ENCODE data around the gene HYPK. TPM values are rescaled to one million over a fixed set of nuclear protein-coding genes. Genes with fewer than 3 reads are reported as not detected.

HYPK gene
- total RNA-seq, 1 donor from 2014 or later, result 9.0 TPM

- FAIRE-seq (no peak), DNase-seq (ENCODE audit: low read depth) (peak; percentile 73)
- Histone ChIP-seq H3K36me3 (ENCODE audit: control insufficient read depth, insufficient read depth, low read length) (peaks cover 12% of the 10 kb centered on the region), H3K4me3 (ENCODE audit: low read depth, low read length) (peak within 1 kb of the TSS; percentile 92), H3K27me3 (ENCODE audit: control insufficient read depth, insufficient read depth, low read length) (no peaks in the 10 kb centered on the region)
- no peak for TF ChIP-seq CTCF (IDR thresholded peaks at IDR 0.05; ENCODE audit: insufficient read depth, low read length, severe bottlenecking)
Observed at GRCh38 chr15:43776718-43777266, 23.6 kb upstream of the HYPK start, which contains the start of gene ELL3. Gene ELL3 (minus strand): TSS chr15:43776966. CDS start chr15:43776901, 65 bp downstream.

- Histone ChIP-seq H3K36me3 (ENCODE audit: control insufficient read depth, insufficient read depth, low read length) (peaks cover 12% of the 10 kb centered on the region), H3K27me3 (ENCODE audit: control insufficient read depth, insufficient read depth, low read length) (no peaks in the 10 kb centered on the region), H3K4me3 (ENCODE audit: low read depth, low read length) (peak overlapping the region; percentile 92)
- TF ChIP-seq CTCF (IDR thresholded peaks at IDR 0.05; ENCODE audit: insufficient read depth, low read length, severe bottlenecking), result peak; percentile 94
- FAIRE-seq, result no peak
- DNase-seq (ENCODE audit: low read depth), result peak; percentile 56
Observed at GRCh38 chr15:43777267-43777914, 23.0 kb upstream of the HYPK start.

- no peak overlapping the region for H3K4me3 ChIP-seq (ENCODE audit: low read depth, low read length)
- FAIRE-seq, result no peak
- no peak for DNase-seq (ENCODE audit: low read depth)
- H3K36me3 ChIP-seq (ENCODE audit: control insufficient read depth, insufficient read depth, low read length), result peaks cover 4% of the 10 kb centered on the region
- H3K27me3 ChIP-seq (ENCODE audit: control insufficient read depth, insufficient read depth, low read length), result no peaks in the 10 kb centered on the region
- no peak for TF ChIP-seq CTCF (IDR thresholded peaks at IDR 0.05; ENCODE audit: insufficient read depth, low read length, severe bottlenecking)
Observed at GRCh38 chr15:43779016-43779415, 21.4 kb upstream of the HYPK start.

GRCh38 chr15:43789409-43789808 lies 11.0 kb upstream of the HYPK start:
- no peak overlapping the region for H3K4me3 ChIP-seq (ENCODE audit: low read depth, low read length)
- no peaks in the 10 kb centered on the region for H3K27me3 ChIP-seq (ENCODE audit: control insufficient read depth, insufficient read depth, low read length)
- H3K36me3 ChIP-seq (ENCODE audit: control insufficient read depth, insufficient read depth, low read length), result peaks cover 12% of the 10 kb centered on the region
- DNase-seq (ENCODE audit: low read depth) (no peak), FAIRE-seq (no peak)
- TF ChIP-seq CTCF (IDR thresholded peaks at IDR 0.05; ENCODE audit: insufficient read depth, low read length, severe bottlenecking), result no peak

GRCh38 chr15:43791993-43792760 lies 8.2 kb upstream of the HYPK start, which contains the start of gene SERF2:
Gene SERF2 (plus strand): TSS chr15:43792320. CDS start chr15:43792377, 57 bp downstream.
- TF ChIP-seq CTCF (IDR thresholded peaks at IDR 0.05; ENCODE audit: insufficient read depth, low read length, severe bottlenecking), result no peak
- no peak for FAIRE-seq
- Histone ChIP-seq H3K36me3 (ENCODE audit: control insufficient read depth, insufficient read depth, low read length) (peaks cover 26% of the 10 kb centered on the region), H3K4me3 (ENCODE audit: low read depth, low read length) (peak within 1 kb of the TSS; percentile 97), H3K27me3 (ENCODE audit: control insufficient read depth, insufficient read depth, low read length) (no peaks in the 10 kb centered on the region)
- DNase-seq (ENCODE audit: low read depth), result peak; percentile 94

All from bronchial epithelial cell (primary cell).